ENCODE data around the gene GALNT10.

GALNT10 gene

GRCh38 chr5:154203798-154204578, 13.5 kb downstream of the GALNT10 start:
- no peak for DNase-seq

DNA sequence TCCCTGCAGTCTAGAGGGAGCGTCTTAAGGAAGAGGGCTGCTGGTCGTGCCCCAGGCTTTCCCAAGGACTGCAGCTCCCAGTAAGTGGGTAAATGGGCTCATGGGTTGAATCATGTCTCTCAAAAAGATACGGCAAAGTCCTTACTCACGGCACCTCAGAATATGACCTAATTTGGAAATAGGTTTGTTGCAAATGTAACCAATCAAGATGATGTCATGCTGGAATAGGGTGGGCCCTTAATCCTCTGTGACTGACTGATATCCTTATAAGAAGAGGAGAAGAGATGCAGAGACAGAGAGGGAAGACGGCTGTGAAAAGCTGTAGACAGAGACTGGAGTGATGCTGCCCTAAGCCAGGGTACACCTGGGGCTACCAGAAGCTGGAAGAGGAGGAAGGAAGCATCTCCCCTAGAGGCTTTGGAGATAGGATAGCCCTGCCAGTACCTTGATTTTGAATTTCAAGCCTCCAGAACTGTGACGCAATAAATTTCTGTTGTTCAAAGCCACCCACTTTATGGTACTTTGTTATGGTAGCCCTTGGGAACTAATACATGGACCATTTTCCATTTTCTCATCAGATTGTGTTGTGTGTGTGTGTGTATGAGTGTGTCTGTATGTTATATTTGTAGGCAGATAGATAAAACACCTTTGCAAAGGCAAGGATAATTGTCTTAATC, 15.0 kb downstream of the GALNT10 start:
- no peak for DNase-seq

DNA sequence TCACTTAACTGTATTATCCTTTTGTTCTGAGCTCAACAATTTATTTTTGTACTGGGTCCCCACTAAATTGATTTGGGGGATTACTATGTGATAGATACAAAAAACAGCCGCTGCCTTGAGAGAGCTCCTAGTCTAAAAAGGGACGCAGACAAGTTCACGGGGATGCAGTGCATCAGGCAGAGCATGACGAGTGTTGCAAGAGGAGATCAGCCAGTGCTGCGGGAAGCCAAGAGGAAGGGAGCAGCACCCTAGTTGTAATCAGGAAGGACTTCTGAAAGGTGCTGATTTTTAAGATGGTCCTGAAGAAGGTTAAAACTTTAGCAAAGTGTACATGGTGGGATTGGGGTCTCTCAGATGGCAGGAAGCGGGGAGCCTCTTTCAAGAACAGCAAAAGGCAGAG, 15.8 kb downstream of the GALNT10 start:
- DNase-seq, result no peak

DNA sequence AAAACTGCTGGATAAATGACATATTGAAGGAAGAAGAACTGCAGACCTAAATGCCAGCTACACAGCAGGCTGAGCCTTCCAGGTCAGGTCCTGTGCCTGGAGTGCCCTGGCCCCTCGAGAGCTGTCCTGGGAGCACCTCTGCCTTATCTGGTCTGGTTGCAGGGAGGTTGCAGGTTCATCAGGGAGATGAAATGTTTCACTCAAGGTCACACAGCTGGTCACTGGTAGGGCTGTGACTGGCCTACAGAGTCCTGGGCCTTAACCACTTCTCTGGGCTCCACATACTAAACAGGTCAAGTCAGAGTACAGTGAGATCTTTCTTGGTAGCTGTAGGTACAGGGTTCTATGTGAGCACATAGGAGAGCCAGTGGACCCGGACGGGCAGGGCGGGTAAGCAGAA, 16.7 kb downstream of the GALNT10 start:
- DNase-seq, result no peak

GRCh38 chr5:154209591-154210081, 19.1 kb downstream of the GALNT10 start:
- no peak for DNase-seq

- DNase-seq, result no peak
These were observed 19.6 kb downstream of the GALNT10 start for GRCh38 chr5:154210163-154210562.

DNA sequence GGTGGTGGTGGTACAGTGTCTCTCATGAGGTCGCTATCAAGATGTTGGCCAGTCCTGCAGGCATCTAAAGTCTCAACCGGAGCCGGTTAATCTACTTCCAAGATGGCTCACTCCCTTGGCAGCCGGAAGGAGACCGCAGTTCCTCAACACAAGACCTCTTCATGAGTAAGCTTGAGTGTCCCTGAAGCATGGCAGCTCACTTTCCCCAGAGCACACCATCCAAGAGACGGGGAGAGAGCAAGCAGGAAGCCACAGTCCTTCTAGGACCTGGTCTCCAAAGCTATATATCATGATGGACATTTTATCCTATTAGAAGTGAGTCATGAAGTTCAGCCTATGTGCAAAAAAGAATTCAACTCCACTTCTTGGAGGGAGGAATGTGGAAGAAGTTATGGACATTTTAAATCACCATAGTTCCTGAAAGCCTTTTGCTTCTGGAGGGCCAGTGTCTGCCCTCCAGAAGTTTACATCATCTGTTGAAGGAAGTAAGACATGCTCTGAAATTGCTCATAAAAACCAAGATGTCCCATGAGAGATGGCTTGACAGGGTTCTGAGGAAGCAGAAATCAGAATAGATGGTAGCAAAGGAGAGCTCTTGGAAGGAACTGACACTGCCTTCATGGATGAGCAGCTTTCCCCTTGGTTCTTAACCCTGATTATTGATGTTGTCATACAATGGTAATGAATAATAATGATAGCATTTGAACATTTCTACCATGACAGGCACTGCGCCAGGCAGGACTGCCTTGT, 21.3 kb downstream of the GALNT10 start:
- DNase-seq, result no peak

GRCh38 chr5:154213592-154213991, 23.1 kb downstream of the GALNT10 start:
- DNase-seq, result no peak

DNA sequence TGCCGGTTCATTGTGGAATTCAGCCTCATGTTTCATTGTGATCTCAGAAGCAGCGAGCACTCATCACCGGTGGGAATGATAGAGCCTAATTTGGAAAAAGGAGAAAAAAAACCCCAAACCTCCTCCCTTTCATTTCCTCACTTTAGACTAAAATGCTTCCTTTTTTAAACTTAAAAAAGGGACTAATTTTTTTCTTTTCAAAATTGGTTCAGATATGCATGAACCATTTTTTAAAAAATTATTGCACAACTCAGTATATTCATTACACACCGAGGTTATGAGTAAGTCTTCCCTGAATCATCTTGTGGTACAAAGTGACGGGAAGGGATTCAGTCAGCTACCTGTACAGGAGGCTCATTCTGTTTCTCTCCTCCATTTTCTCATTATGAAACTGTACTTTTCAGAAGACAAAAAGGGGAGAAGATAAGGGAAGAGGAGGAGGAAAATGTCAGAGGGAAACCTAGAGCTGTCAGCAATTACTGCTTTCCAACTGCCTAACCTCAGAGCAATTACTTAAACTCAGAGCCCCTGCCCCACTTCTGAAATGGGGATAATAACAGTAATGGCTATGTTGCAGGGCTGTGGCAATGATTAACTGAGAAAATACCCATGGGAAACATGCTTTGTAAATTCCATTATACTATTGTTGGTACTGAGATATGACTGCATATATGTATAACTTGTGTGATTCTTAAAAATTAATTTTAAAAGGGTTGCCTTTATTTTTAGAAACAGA, 24.0 kb downstream of the GALNT10 start:
- DNase-seq, result peak in 1 of 5 experiments; percentile 68

DNA sequence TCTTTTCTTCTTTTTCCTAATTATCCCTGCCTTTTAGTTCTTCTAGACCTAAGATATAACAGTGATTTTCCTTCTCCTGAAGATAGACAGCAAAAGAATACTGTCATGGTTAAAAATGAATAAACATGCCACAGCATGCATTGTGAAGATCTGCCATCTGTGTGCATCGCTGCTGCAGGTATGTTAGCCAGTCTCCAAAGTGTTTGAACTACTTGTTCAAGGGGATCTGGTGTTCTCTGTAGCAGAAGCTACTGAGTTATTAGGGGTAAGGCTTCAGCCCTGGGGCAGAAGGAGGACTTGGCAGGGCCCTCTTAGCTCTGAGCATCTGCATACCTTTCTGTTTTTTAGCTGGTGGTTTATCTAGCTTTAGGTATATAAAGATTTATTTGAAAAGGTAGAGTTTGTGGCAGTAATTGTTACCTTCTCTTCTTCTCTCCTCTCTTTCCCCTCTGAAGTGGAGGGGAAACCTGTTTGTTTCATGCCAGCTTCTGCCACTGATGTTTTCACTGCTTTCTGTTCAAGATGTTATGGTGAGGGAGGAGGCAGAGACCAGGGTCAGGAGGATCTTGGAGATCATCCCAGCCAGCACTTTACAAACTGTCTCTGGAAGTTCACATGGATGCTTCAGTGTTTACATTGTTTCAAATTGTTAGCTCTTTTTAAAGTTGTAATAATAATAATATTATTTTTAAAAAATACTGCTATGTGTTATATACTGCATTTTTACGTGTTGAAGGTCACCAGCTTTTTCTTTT, 25.2 kb downstream of the GALNT10 start:
- no peak for DNase-seq

DNA sequence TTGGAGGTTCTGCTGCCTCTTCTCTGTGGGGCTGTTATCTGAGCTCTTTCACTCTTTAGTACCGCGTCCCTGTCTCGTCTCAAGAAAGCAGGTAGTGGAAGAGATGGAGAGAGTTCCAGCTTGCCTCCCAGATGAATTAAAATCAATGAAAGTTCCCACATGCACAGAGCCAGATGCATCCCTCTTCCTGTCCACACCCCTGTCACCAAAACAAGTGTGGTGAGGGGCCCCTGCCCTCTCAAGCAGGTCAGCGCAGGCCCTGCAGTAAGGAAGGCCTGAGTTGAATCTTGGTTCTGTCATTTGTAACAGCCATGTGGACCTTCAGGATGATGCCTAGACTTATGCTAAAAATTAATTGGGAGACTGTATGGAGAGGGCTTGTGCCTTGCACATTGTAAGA, 26.9 kb downstream of the GALNT10 start:
- no peak for DNase-seq

DNA sequence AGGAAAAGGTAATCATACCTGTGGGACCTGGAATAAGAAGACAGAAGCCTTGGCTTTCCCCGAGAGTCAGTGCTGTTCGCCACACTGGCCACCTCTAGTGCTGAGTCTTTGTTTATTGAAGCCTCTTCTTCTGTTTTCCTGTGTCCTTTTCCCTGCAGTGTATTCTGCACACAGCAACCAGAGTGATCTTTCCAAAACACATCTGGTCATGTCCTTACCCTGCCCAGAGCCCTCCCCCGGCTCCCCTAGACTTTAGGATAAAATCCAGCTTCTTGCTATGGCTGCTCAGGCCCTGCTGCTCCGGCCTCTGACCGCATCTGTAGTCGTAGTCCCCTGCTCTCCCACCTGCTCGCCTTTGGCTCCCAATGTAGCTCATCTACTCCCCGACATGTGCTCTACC, 28.3 kb downstream of the GALNT10 start:
- no peak for DNase-seq

GRCh38 chr5:154220625-154221024, 30.1 kb downstream of the GALNT10 start:
- DNase-seq, result no peak

- DNase-seq, result peak in 4 of 5 experiments; percentile 10 to 84 (median 34)
These were observed 30.9 kb downstream of the GALNT10 start for GRCh38 chr5:154221371-154221896.

DNA sequence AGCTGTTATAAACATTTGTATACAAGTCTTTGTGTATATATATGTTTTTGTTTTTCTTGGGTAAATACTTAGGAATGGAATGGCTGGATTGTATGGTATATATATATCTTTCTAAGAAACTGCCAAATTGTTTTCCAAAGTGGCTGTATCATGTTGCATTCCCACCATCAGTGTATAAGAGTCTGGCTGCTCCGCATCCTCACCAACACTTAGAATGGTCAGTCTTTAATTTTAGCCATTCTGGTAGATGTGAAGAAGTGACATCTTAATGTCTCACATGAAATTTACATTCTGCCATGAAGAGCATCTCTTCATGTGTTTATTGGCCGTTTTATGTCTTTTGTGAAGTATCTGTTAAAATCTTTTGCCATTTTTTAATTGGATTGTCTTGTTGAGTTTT, 31.9 kb downstream of the GALNT10 start:
- no peak for DNase-seq

GRCh38 chr5:154223320-154223719, 32.8 kb downstream of the GALNT10 start:
- no peak for DNase-seq

GRCh38 chr5:154227090-154227489, 36.6 kb downstream of the GALNT10 start:
- no peak for DNase-seq

GRCh38 chr5:154228696-154229095, 38.2 kb downstream of the GALNT10 start:
- peak in 1 of 5 experiments; percentile 5 for DNase-seq

DNA sequence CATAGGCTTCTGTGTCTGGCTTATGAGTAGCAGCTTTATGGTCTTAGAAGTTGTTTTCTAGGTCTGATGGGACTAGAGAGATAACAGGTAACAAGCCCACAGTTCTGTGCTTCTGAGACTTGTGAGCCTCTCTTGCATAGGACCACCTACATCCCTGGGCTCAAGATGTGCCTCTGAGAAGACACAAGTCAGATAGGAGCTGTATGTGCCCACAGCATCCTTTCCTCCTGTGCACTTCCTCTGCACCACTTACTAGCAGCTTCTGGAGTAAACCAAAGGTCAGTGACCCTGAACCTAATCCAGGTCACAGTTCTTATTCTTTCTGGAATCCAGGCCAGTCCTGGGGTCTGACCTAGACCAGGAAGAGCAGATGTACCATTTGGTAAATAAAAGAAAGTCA, 40.0 kb downstream of the GALNT10 start:
- no peak for DNase-seq

GRCh38 chr5:154234551-154234950, 44.0 kb downstream of the GALNT10 start:
- no peak for DNase-seq

GRCh38 chr5:154236011-154236410, 45.5 kb downstream of the GALNT10 start:
- DNase-seq, result no peak
